ENCODE data around the gene GPR83.

Gene GPR83

GRCh38 chr11:94400839-94401772 lies at the start of gene GPR83:
TSS of gene GPR83 (minus strand) at chr11:94401419. CDS start at chr11:94401247, 172 bp downstream.
- Mint-ChIP-seq H3K4me3 (no peak within 1 kb of the TSS), H3K36me3 (peaks cover 4% of the 10 kb centered on the region)

GRCh38 chr11:94450048-94450447 lies 48.8 kb upstream of the GPR83 start:
- no peaks in the 10 kb centered on the region for H3K4me1 Mint-ChIP-seq
- H3K4me3 Mint-ChIP-seq = no peak overlapping the region
- no peaks in the 10 kb centered on the region for H3K27me3 Mint-ChIP-seq
- no peaks in the 10 kb centered on the region for H3K9me3 Mint-ChIP-seq
- no peak overlapping the region for H3K27ac Mint-ChIP-seq
- H3K36me3 Mint-ChIP-seq = peaks cover 29% of the 10 kb centered on the region

More at GRCh38 chr11:94400839-94401772, at the start of gene GPR83:
- Mint-ChIP-seq H3K27me3 (peaks cover 48% of the 10 kb centered on the region), H3K9me3 (peaks cover 9% of the 10 kb centered on the region), H3K27ac (no peak within 1 kb of the TSS), H3K4me1 (peaks cover 9% of the 10 kb centered on the region)

- Mint-ChIP-seq H3K27me3 (no peaks in the 10 kb centered on the region), H3K4me3 (no peak overlapping the region), H3K36me3 (peaks cover 28% of the 10 kb centered on the region), H3K9me3 (no peaks in the 10 kb centered on the region), H3K4me1 (no peaks in the 10 kb centered on the region), H3K27ac (no peak overlapping the region)
Observed at GRCh38 chr11:94449437-94449836, 48.2 kb upstream of the GPR83 start.

- no peak overlapping the region for H3K4me3 Mint-ChIP-seq
- no peak overlapping the region for H3K27ac Mint-ChIP-seq
- no peaks in the 10 kb centered on the region for H3K27me3 Mint-ChIP-seq
- H3K36me3 Mint-ChIP-seq = peaks cover 32% of the 10 kb centered on the region
- no peaks in the 10 kb centered on the region for H3K4me1 Mint-ChIP-seq
- no peaks in the 10 kb centered on the region for H3K9me3 Mint-ChIP-seq
Observed at GRCh38 chr11:94449029-94449428, 47.8 kb upstream of the GPR83 start.

GRCh38 chr11:94447149-94447548 lies 45.9 kb upstream of the GPR83 start:
- Mint-ChIP-seq H3K4me1 (no peaks in the 10 kb centered on the region), H3K36me3 (peaks cover 30% of the 10 kb centered on the region), H3K27ac (no peak overlapping the region), H3K27me3 (no peaks in the 10 kb centered on the region), H3K4me3 (no peak overlapping the region), H3K9me3 (no peaks in the 10 kb centered on the region)

GRCh38 chr11:94445641-94446040 lies 44.4 kb upstream of the GPR83 start:
- no peaks in the 10 kb centered on the region for H3K4me1 Mint-ChIP-seq
- H3K36me3 Mint-ChIP-seq = peaks cover 35% of the 10 kb centered on the region
- H3K4me3 Mint-ChIP-seq = no peak overlapping the region
- H3K27me3 Mint-ChIP-seq = no peaks in the 10 kb centered on the region
- H3K9me3 Mint-ChIP-seq = no peaks in the 10 kb centered on the region
- no peak overlapping the region for H3K27ac Mint-ChIP-seq

GRCh38 chr11:94433049-94433448 lies 31.8 kb upstream of the GPR83 start:
- Mint-ChIP-seq H3K36me3 (peaks cover 54% of the 10 kb centered on the region), H3K27me3 (no peaks in the 10 kb centered on the region), H3K4me1 (no peaks in the 10 kb centered on the region), H3K9me3 (peaks cover 2% of the 10 kb centered on the region), H3K4me3 (no peak overlapping the region), H3K27ac (no peak overlapping the region)

- no peak overlapping the region for H3K4me3 Mint-ChIP-seq
- peaks cover 50% of the 10 kb centered on the region for H3K36me3 Mint-ChIP-seq
- H3K27me3 Mint-ChIP-seq = no peaks in the 10 kb centered on the region
- peaks cover 6% of the 10 kb centered on the region for H3K9me3 Mint-ChIP-seq
- no peaks in the 10 kb centered on the region for H3K4me1 Mint-ChIP-seq
- no peak overlapping the region for H3K27ac Mint-ChIP-seq
Observed at GRCh38 chr11:94424662-94425061, 23.4 kb upstream of the GPR83 start.

GRCh38 chr11:94424011-94424410 lies 22.8 kb upstream of the GPR83 start:
- peaks cover 46% of the 10 kb centered on the region for H3K36me3 Mint-ChIP-seq
- H3K9me3 Mint-ChIP-seq = peaks cover 6% of the 10 kb centered on the region
- no peak overlapping the region for H3K27ac Mint-ChIP-seq
- H3K4me3 Mint-ChIP-seq = no peak overlapping the region
- no peaks in the 10 kb centered on the region for H3K27me3 Mint-ChIP-seq
- H3K4me1 Mint-ChIP-seq = no peaks in the 10 kb centered on the region

- no peak overlapping the region for H3K4me3 Mint-ChIP-seq
- no peaks in the 10 kb centered on the region for H3K4me1 Mint-ChIP-seq
- no peaks in the 10 kb centered on the region for H3K27me3 Mint-ChIP-seq
- no peak overlapping the region for H3K27ac Mint-ChIP-seq
- peaks cover 42% of the 10 kb centered on the region for H3K36me3 Mint-ChIP-seq
- peaks cover 6% of the 10 kb centered on the region for H3K9me3 Mint-ChIP-seq
Observed at GRCh38 chr11:94423507-94423906, 22.3 kb upstream of the GPR83 start.

GRCh38 chr11:94418123-94418765 lies 17.0 kb upstream of the GPR83 start:
- no peak overlapping the region for H3K4me3 Mint-ChIP-seq
- H3K9me3 Mint-ChIP-seq = no peaks in the 10 kb centered on the region
- no peak overlapping the region for H3K27ac Mint-ChIP-seq
- H3K27me3 Mint-ChIP-seq = no peaks in the 10 kb centered on the region
- H3K4me1 Mint-ChIP-seq = no peaks in the 10 kb centered on the region
- peaks cover 10% of the 10 kb centered on the region for H3K36me3 Mint-ChIP-seq

- H3K9me3 Mint-ChIP-seq = no peaks in the 10 kb centered on the region
- H3K36me3 Mint-ChIP-seq = peaks cover 12% of the 10 kb centered on the region
- H3K4me1 Mint-ChIP-seq = no peaks in the 10 kb centered on the region
- H3K4me3 Mint-ChIP-seq = no peak overlapping the region
- H3K27me3 Mint-ChIP-seq = no peaks in the 10 kb centered on the region
- no peak overlapping the region for H3K27ac Mint-ChIP-seq
Observed at GRCh38 chr11:94417386-94417987, 16.3 kb upstream of the GPR83 start.

GRCh38 chr11:94405062-94405833 lies 4.0 kb upstream of the GPR83 start:
- Mint-ChIP-seq H3K9me3 (peaks cover 40% of the 10 kb centered on the region), H3K36me3 (peaks cover 22% of the 10 kb centered on the region), H3K4me3 (no peak overlapping the region), H3K27ac (no peak overlapping the region), H3K27me3 (peaks cover 17% of the 10 kb centered on the region), H3K4me1 (peaks cover 8% of the 10 kb centered on the region)

GRCh38 chr11:94402355-94402754 lies 1.1 kb upstream of the GPR83 start:
- Mint-ChIP-seq H3K4me3 (no peak overlapping the region), H3K9me3 (peaks cover 15% of the 10 kb centered on the region)

GRCh38 chr11:94401773-94402265 lies 600 bp upstream of the GPR83 start:
- Mint-ChIP-seq H3K27me3 (peaks cover 48% of the 10 kb centered on the region), H3K4me3 (no peak overlapping the region), H3K36me3 (peaks cover 6% of the 10 kb centered on the region), H3K9me3 (peaks cover 13% of the 10 kb centered on the region), H3K4me1 (peaks cover 9% of the 10 kb centered on the region), H3K27ac (no peak overlapping the region)

More at GRCh38 chr11:94402355-94402754, 1.1 kb upstream of the GPR83 start:
- no peak overlapping the region for H3K27ac Mint-ChIP-seq
- H3K4me1 Mint-ChIP-seq = peaks cover 9% of the 10 kb centered on the region
- H3K36me3 Mint-ChIP-seq = peaks cover 6% of the 10 kb centered on the region
- H3K27me3 Mint-ChIP-seq = peaks cover 42% of the 10 kb centered on the region

Data from activated naive CD4-positive, alpha-beta T cell treated with anti-CD3 and anti-CD28 coated beads, Interleukin-2, amount 50 U/mL, for 24 hours (primary cell).